Neural progenitor cell (in vitro differentiated cells): ENCODE measurements around the gene TK2.

Experiments used
- CTCF ChIP-seq: fragments of 200-600 bp; sonication (generic); IDR thresholded peaks from 2 replicates; pipeline ENCODE4 v1.5.1; 2017; ENCODE audit warnings: antibody characterized with exemption, mild to moderate bottlenecking
- EZH2 ChIP-seq: fragments of 200-600 bp; sonication (generic); IDR thresholded peaks from 2 replicates; pipeline ENCODE4 v1.6.1; 2017; ENCODE audit warnings: antibody characterized with exemption, mild to moderate bottlenecking, moderate library complexity
- EZH2phosphoT487 ChIP-seq: fragments of 200-600 bp; sonication (generic); IDR thresholded peaks from 2 replicates; pipeline ENCODE4 v1.6.1; 2017; ENCODE audit warnings: antibody characterized with exemption

- TF ChIP-seq CTCF, result no peak
- TF ChIP-seq EZH2, result no peak
- no peak for TF ChIP-seq EZH2phosphoT487
Observed at GRCh38 chr16:66468321-66468965, 81.5 kb downstream of the TK2 start.
